Kidney epithelial cell (primary cell): ENCODE measurements around the gene ALKBH6. TPM values are rescaled to one million over a fixed set of nuclear protein-coding genes. Genes with fewer than 3 reads are reported as not detected.

Experiments used
- DNase-seq: peaks from one replicate; pipeline ENCODE4 v3.0.0-alpha.2; 2010; ENCODE audit warnings: low read depth
- H3K27me3 ChIP-seq: 2 replicates; pipeline ENCODE4 v1.6.0; 2011; ENCODE audit warnings: low read length; ENCODE audit not compliant: control insufficient read depth, insufficient read depth
- H3K36me3 ChIP-seq: 2 replicates; pipeline ENCODE4 v1.5.1; 2011; ENCODE audit warnings: low read length; ENCODE audit not compliant: control insufficient read depth, insufficient read depth
- H3K4me3 ChIP-seq: 2 replicates; pipeline ENCODE4 v1.5.1; 2011; ENCODE audit warnings: low read depth, mild to moderate bottlenecking, control low read depth, low read length
- CTCF ChIP-seq: IDR thresholded peaks from 2 replicates; pipeline ENCODE4 v1.5.1; 2011; ENCODE audit warnings: mild to moderate bottlenecking, moderate library complexity, low read length, control low read depth, inconsistent platforms; ENCODE audit not compliant: insufficient read depth, poor library complexity, severe bottlenecking
- total RNA-seq: library from RNA; depleted of rRNA; stranded (reverse); fragments of >200 nt; gene quantifications from 2 replicates; pipeline ENCODE4 v1.2.3, GENCODE V29; 2015

The ALKBH6 gene
- total RNA-seq, 1 donor from 2014 or later = 22.4 TPM

DNA sequence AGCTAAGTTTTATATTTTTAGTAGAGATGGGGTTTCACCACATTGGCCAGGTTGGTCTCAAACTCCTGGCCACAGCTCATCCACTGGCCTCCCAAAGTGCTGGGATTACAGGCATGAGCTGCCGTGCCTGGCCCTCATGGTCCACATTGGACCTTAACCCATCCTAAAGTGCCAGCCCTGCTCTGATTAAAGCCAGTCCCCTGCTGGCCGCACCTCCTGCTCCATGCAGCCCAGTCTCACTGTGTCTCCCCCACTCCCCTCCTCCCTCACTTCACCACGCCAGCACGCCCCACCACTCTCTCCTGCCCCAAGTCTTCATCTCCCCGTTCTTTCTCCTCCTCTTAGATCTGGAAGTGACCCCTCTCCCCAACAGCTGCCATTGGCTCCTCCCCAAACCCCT, 35.7 kb downstream of the ALKBH6 start:
- no peak for DNase-seq

DNA sequence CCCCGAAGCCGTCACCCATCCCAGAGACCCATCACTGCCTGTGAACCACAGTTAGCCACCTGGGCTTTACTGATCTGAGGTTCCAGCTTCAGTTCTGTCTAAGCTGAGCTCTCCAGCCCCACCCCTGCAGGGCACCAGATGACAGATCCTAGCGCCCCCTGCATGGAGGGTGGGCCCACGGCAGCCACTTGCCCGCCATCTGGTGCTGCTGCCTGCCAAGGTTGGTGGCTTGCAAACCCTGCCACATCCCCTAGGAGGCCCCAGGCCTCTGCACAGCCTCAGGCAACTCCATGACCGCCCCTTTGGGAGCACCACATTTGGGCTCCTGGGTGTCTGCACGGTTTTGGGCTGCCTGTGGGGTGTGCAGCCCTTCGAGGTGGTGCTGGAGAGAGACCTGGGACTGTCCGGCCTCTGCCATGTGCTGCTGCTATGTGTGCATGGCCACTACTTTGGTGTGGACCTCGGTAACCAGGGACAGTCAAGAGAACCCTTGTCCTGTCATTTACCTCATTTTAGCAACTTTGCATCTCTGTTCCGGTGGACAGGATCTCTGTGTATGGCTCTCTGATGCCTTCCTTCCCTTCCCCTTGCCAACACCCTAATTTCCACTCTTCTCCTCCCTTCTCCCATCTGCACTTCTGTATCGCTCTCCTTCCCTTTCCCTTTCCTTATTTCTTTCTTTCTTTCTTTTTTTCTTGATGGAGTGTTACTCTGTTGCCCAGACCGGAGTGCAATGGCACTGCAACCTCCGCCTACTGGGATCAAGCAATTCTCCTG, 36.4 kb downstream of the ALKBH6 start:
- no peak for DNase-seq
- Histone ChIP-seq H3K4me3 (no peak overlapping the region), H3K36me3 (no peaks in the 10 kb centered on the region), H3K27me3 (peaks cover 3% of the 10 kb centered on the region)
- peak; percentile 2 for TF ChIP-seq CTCF

More for the DNA sequence above, 35.7 kb downstream of the ALKBH6 start:
- H3K27me3 ChIP-seq = peaks cover 3% of the 10 kb centered on the region
- TF ChIP-seq CTCF = no peak
- H3K4me3 ChIP-seq = no peak overlapping the region
- no peaks in the 10 kb centered on the region for H3K36me3 ChIP-seq

- H3K27me3 ChIP-seq = peaks cover 3% of the 10 kb centered on the region
- H3K36me3 ChIP-seq = no peaks in the 10 kb centered on the region
- H3K4me3 ChIP-seq = no peak overlapping the region
- no peak for TF ChIP-seq CTCF
- DNase-seq = no peak
These were observed 38.3 kb downstream of the ALKBH6 start for GRCh38 chr19:35975608-35976214.

DNA sequence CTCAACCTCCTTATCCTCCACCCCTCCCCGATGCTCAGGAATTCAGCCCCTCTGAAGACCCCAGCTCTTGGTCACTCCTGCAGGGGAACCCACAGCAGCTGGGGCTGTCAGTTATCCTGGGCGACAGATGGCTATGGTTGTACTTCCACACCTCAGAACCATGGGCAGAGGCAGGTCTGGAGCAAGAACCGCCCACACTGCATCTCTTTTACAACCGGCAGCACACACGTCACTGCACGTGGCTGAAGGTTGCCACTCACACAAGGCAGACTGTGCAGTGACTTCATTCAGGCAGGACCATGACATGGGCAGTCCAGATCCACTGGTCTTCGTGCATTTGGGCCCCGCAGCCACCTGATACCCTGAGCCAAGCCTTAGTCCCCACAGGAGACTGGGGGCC, 40.5 kb downstream of the ALKBH6 start:
- no peak for TF ChIP-seq CTCF
- no peaks in the 10 kb centered on the region for H3K36me3 ChIP-seq
- no peaks in the 10 kb centered on the region for H3K27me3 ChIP-seq
- no peak overlapping the region for H3K4me3 ChIP-seq
- no peak for DNase-seq

DNA sequence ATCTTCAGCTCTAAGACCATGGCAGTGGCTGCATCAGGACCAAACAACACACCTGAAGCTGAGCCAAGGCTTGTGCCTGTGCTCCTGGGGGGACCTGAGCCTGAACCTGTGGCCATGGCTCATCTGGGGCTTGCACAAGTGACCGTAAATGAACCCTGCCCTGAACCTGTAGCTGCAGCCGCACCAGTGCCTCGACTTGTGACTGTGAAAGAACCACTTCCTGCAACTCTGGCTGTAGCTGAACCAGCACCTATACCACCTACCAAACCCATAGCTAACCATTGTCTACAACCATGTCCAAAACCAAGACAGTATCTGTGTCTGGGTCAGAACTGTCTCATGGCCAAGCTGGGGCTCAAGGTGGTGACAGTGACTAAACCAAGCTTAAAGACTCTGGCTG, 47.2 kb downstream of the ALKBH6 start:
- no peak for DNase-seq
- Histone ChIP-seq H3K27me3 (no peaks in the 10 kb centered on the region), H3K4me3 (no peak overlapping the region), H3K36me3 (no peaks in the 10 kb centered on the region)
- no peak for TF ChIP-seq CTCF
